Activated T-cell treated with anti-CD3 and anti-CD28 coated beads, Interleukin-2, amount 50 U/mL, for 24 hours (primary cell): Measurements from ENCODE around the gene DMPK.

Experiments used
- DNase-seq: peaks from one replicate; pipeline ENCODE4 v3.0.0-alpha.2; 2020
- H3K27ac Mint-ChIP-seq: 2 replicates; pipeline ENCODE4 v1.8.0; 2020; ENCODE audit warnings: mild to moderate bottlenecking, mixed read lengths
- H3K27me3 Mint-ChIP-seq: 2 replicates; pipeline ENCODE4 v1.8.0; 2020; ENCODE audit warnings: mixed read lengths
- H3K36me3 Mint-ChIP-seq: 2 replicates; pipeline ENCODE4 v1.8.0; 2020; ENCODE audit warnings: low read depth, mixed read lengths
- H3K4me1 Mint-ChIP-seq: 2 replicates; pipeline ENCODE4 v1.8.0; 2020; ENCODE audit warnings: low read depth, mixed read lengths
- H3K4me3 Mint-ChIP-seq: 2 replicates; pipeline ENCODE4 v1.8.0; 2020; ENCODE audit warnings: mild to moderate bottlenecking, moderate library complexity, mixed read lengths
- H3K9me3 Mint-ChIP-seq: 2 replicates; pipeline ENCODE4 v1.8.0; 2020; ENCODE audit warnings: mixed read lengths

DMPK gene

GRCh38 chr19:45782162-45782691, at the start of gene DMPK:
Gene DMPK, minus strand, starts transcription at chr19:45782490. Its CDS starts 138 bp downstream, at chr19:45782352.
- peaks cover 36% of the 10 kb centered on the region for H3K27me3 Mint-ChIP-seq
- H3K9me3 Mint-ChIP-seq = no peaks in the 10 kb centered on the region
- peaks cover 38% of the 10 kb centered on the region for H3K36me3 Mint-ChIP-seq
- no peak within 1 kb of the TSS for H3K4me3 Mint-ChIP-seq
- no peak for DNase-seq
- H3K27ac Mint-ChIP-seq = no peak within 1 kb of the TSS
- H3K4me1 Mint-ChIP-seq = peaks cover 20% of the 10 kb centered on the region

GRCh38 chr19:45828945-45829344, 46.7 kb upstream of the DMPK start:
- no peak overlapping the region for H3K4me3 Mint-ChIP-seq
- H3K36me3 Mint-ChIP-seq = peaks cover 97% of the 10 kb centered on the region
- DNase-seq = no peak
- H3K27me3 Mint-ChIP-seq = no peaks in the 10 kb centered on the region
- no peaks in the 10 kb centered on the region for H3K9me3 Mint-ChIP-seq
- H3K4me1 Mint-ChIP-seq = no peaks in the 10 kb centered on the region
- H3K27ac Mint-ChIP-seq = no peak overlapping the region

- H3K4me1 Mint-ChIP-seq = no peaks in the 10 kb centered on the region
- H3K4me3 Mint-ChIP-seq = no peak overlapping the region
- DNase-seq = no peak
- H3K27me3 Mint-ChIP-seq = no peaks in the 10 kb centered on the region
- no peaks in the 10 kb centered on the region for H3K9me3 Mint-ChIP-seq
- no peak overlapping the region for H3K27ac Mint-ChIP-seq
- H3K36me3 Mint-ChIP-seq = peaks cover 96% of the 10 kb centered on the region
Measured at GRCh38 chr19:45828523-45828922, 46.2 kb upstream of the DMPK start.

- no peak for DNase-seq
- peaks cover 97% of the 10 kb centered on the region for H3K36me3 Mint-ChIP-seq
- H3K4me3 Mint-ChIP-seq = no peak overlapping the region
- no peak overlapping the region for H3K27ac Mint-ChIP-seq
- H3K27me3 Mint-ChIP-seq = no peaks in the 10 kb centered on the region
- H3K4me1 Mint-ChIP-seq = no peaks in the 10 kb centered on the region
- H3K9me3 Mint-ChIP-seq = no peaks in the 10 kb centered on the region
Measured at GRCh38 chr19:45827459-45828093, 45.3 kb upstream of the DMPK start.

GRCh38 chr19:45826934-45827333, 44.6 kb upstream of the DMPK start:
- Mint-ChIP-seq H3K36me3 (peaks cover 97% of the 10 kb centered on the region), H3K9me3 (no peaks in the 10 kb centered on the region), H3K27ac (no peak overlapping the region), H3K27me3 (no peaks in the 10 kb centered on the region), H3K4me1 (no peaks in the 10 kb centered on the region), H3K4me3 (no peak overlapping the region)
- no peak for DNase-seq

GRCh38 chr19:45825917-45826893, 43.9 kb upstream of the DMPK start:
- Mint-ChIP-seq H3K27ac (no peak overlapping the region), H3K4me3 (no peak overlapping the region), H3K27me3 (no peaks in the 10 kb centered on the region), H3K9me3 (no peaks in the 10 kb centered on the region), H3K4me1 (no peaks in the 10 kb centered on the region), H3K36me3 (peaks cover 97% of the 10 kb centered on the region)
- no peak for DNase-seq

GRCh38 chr19:45825263-45825605, 42.9 kb upstream of the DMPK start:
- Mint-ChIP-seq H3K27ac (no peak overlapping the region), H3K36me3 (peaks cover 98% of the 10 kb centered on the region), H3K4me3 (no peak overlapping the region), H3K27me3 (no peaks in the 10 kb centered on the region), H3K9me3 (no peaks in the 10 kb centered on the region), H3K4me1 (no peaks in the 10 kb centered on the region)
- DNase-seq = no peak

GRCh38 chr19:45824531-45825262, 42.4 kb upstream of the DMPK start:
- peaks cover 98% of the 10 kb centered on the region for H3K36me3 Mint-ChIP-seq
- no peak overlapping the region for H3K4me3 Mint-ChIP-seq
- H3K27me3 Mint-ChIP-seq = no peaks in the 10 kb centered on the region
- no peaks in the 10 kb centered on the region for H3K4me1 Mint-ChIP-seq
- no peak for DNase-seq
- no peaks in the 10 kb centered on the region for H3K9me3 Mint-ChIP-seq
- H3K27ac Mint-ChIP-seq = no peak overlapping the region

- H3K4me1 Mint-ChIP-seq = no peaks in the 10 kb centered on the region
- H3K9me3 Mint-ChIP-seq = no peaks in the 10 kb centered on the region
- no peak overlapping the region for H3K4me3 Mint-ChIP-seq
- no peaks in the 10 kb centered on the region for H3K27me3 Mint-ChIP-seq
- peaks cover 98% of the 10 kb centered on the region for H3K36me3 Mint-ChIP-seq
- no peak for DNase-seq
- peak overlapping the region; percentile 13 for H3K27ac Mint-ChIP-seq
Measured at GRCh38 chr19:45824041-45824471, 41.8 kb upstream of the DMPK start.

- Mint-ChIP-seq H3K4me1 (no peaks in the 10 kb centered on the region), H3K27ac (no peak overlapping the region), H3K27me3 (no peaks in the 10 kb centered on the region), H3K36me3 (peaks cover 92% of the 10 kb centered on the region), H3K4me3 (no peak overlapping the region), H3K9me3 (no peaks in the 10 kb centered on the region)
- DNase-seq = no peak
Measured at GRCh38 chr19:45823182-45823581, 40.9 kb upstream of the DMPK start.

GRCh38 chr19:45822716-45823115, 40.4 kb upstream of the DMPK start:
- Mint-ChIP-seq H3K4me3 (no peak overlapping the region), H3K9me3 (no peaks in the 10 kb centered on the region), H3K36me3 (peaks cover 87% of the 10 kb centered on the region), H3K27ac (no peak overlapping the region), H3K4me1 (no peaks in the 10 kb centered on the region), H3K27me3 (no peaks in the 10 kb centered on the region)
- DNase-seq = no peak

GRCh38 chr19:45821570-45821969, 39.3 kb upstream of the DMPK start:
- DNase-seq = no peak
- Mint-ChIP-seq H3K36me3 (peaks cover 78% of the 10 kb centered on the region), H3K27me3 (no peaks in the 10 kb centered on the region), H3K4me3 (no peak overlapping the region), H3K9me3 (no peaks in the 10 kb centered on the region), H3K4me1 (peaks cover 2% of the 10 kb centered on the region), H3K27ac (peak overlapping the region; percentile 11)

- no peak overlapping the region for H3K4me3 Mint-ChIP-seq
- H3K36me3 Mint-ChIP-seq = peaks cover 76% of the 10 kb centered on the region
- H3K9me3 Mint-ChIP-seq = no peaks in the 10 kb centered on the region
- peaks cover 2% of the 10 kb centered on the region for H3K4me1 Mint-ChIP-seq
- DNase-seq = no peak
- H3K27me3 Mint-ChIP-seq = no peaks in the 10 kb centered on the region
- H3K27ac Mint-ChIP-seq = peak overlapping the region; percentile 11
Measured at GRCh38 chr19:45821103-45821521, 38.8 kb upstream of the DMPK start.

GRCh38 chr19:45820413-45821102, 38.3 kb upstream of the DMPK start:
- Mint-ChIP-seq H3K36me3 (peaks cover 72% of the 10 kb centered on the region), H3K9me3 (no peaks in the 10 kb centered on the region), H3K4me1 (peaks cover 3% of the 10 kb centered on the region), H3K27me3 (peaks cover 2% of the 10 kb centered on the region), H3K27ac (no peak overlapping the region), H3K4me3 (no peak overlapping the region)
- no peak for DNase-seq
